SK-N-MC (cell line): ENCODE measurements around the gene GGTLC1.

Experiments used
- DNase-seq: peaks from one replicate; pipeline ENCODE4 v3.0.0-alpha.2; 2011; ENCODE audit warnings: low read depth, low spot score
- H3K27ac ChIP-seq: fragments of 200-600 bp; sonication (generic); 2 replicates; pipeline ENCODE4 v1.5.1; 2016; ENCODE audit warnings: mixed run types
- H3K36me3 ChIP-seq: fragments of 200-600 bp; sonication (generic); 2 replicates; pipeline ENCODE4 v1.6.1; 2017; ENCODE audit warnings: antibody characterized with exemption, low read length, mixed read lengths; ENCODE audit not compliant: insufficient read depth
- H3K4me3 ChIP-seq: fragments of 200-600 bp; sonication (generic); 2 replicates; pipeline ENCODE4 v1.5.1; 2016
- H3K9ac ChIP-seq: fragments of 200-600 bp; sonication (generic); 2 replicates; pipeline ENCODE4 v1.8.0; 2017; ENCODE audit warnings: mixed run types, mixed read lengths; ENCODE audit not compliant: insufficient read length
- H3K9me3 ChIP-seq: fragments of 200-600 bp; sonication (generic); 2 replicates; pipeline ENCODE4 v1.6.1; 2017; ENCODE audit warnings: low read depth, mild to moderate bottlenecking, antibody characterized with exemption, low read length, moderate library complexity, mixed read lengths
- EZH2 ChIP-seq: fragments of 200-600 bp; sonication (generic); IDR thresholded peaks from one replicate; pipeline ENCODE4 v1.6.1; 2017; ENCODE audit warnings: antibody characterized with exemption
- FOXP2 ChIP-seq: optimal IDR thresholded peaks from 2 replicates; pipeline ENCODE3; 2011; ENCODE audit warnings: mild to moderate bottlenecking, moderate library complexity; ENCODE audit not compliant: insufficient read depth; ENCODE audit errors: extremely low read length, control extremely low read depth
- POLR2AphosphoS5 ChIP-seq: IDR thresholded peaks from 2 replicates; pipeline ENCODE4 v1.6.1; 2012; ENCODE audit warnings: mild to moderate bottlenecking, low read depth, low read length, borderline replicate concordance

GGTLC1 gene

DNA sequence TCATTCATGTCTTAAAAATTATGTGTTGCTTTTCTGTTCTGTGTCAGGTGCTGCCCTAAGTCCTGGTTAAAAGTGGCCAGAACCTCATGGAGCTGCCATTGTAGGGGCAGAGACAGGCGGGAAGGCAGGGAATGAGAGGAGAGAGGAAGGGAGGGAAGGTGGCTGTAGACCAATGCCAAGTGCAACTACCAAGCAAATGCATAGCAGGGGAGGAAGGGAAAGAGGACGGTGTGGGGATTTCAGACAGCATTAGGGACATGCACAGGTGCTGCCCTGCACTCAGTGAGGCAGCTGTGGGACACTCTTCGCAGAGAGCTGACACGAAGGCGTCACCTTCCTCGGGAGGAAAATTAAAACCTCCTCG lies 21.0 kb downstream of the GGTLC1 start:
- H3K9ac ChIP-seq, result no peak overlapping the region
- H3K4me3 ChIP-seq, result no peak overlapping the region
- H3K9me3 ChIP-seq, result no peaks in the 10 kb centered on the region; the same call in 1 of the 2 replicates
- TF ChIP-seq EZH2, result no peak
- TF ChIP-seq FOXP2, result no peak
- TF ChIP-seq POLR2AphosphoS5, result no peak
- no peak overlapping the region for H3K27ac ChIP-seq
- H3K36me3 ChIP-seq, result no peaks in the 10 kb centered on the region
- no peak for DNase-seq

DNA sequence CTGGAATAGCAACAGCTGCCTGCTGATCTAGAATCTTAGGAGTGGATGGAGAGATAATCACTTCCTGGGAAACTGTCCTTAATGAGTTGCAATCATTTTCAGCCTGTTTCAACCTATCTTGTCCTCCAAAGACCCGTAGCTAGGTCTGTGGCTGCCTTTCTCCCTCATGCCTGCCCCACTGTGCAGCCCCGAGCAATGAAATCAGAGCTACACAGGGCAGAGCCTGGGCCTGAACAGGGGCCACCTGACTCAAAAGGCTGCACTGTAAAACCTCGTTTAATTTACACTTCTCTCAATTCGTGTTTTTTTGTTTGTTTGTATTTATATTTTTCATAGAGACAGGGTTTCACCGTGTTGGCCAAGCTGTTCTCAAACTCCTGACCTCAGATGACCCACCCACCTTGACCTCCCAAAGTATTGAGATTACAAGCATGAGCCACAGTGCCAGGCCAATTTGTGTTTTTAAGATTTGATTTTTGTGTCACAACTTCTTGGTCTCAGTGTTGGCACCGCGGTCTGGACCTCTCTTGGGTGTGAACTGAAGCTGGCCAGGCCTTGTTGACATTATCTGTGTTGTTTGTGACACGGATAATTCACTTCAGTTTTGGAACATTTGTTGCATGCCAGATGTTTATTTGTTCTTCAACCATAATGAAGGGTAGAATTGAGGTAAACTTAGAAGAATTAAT lies 21.5 kb downstream of the GGTLC1 start:
- TF ChIP-seq POLR2AphosphoS5, result no peak
- no peak for TF ChIP-seq EZH2
- no peak for TF ChIP-seq FOXP2
- no peaks in the 10 kb centered on the region for H3K36me3 ChIP-seq
- DNase-seq, result no peak
- H3K4me3 ChIP-seq, result no peak overlapping the region
- H3K9ac ChIP-seq, result no peak overlapping the region
- no peak overlapping the region for H3K27ac ChIP-seq
- no peaks in the 10 kb centered on the region; the same call in 1 of the 2 replicates for H3K9me3 ChIP-seq

DNA sequence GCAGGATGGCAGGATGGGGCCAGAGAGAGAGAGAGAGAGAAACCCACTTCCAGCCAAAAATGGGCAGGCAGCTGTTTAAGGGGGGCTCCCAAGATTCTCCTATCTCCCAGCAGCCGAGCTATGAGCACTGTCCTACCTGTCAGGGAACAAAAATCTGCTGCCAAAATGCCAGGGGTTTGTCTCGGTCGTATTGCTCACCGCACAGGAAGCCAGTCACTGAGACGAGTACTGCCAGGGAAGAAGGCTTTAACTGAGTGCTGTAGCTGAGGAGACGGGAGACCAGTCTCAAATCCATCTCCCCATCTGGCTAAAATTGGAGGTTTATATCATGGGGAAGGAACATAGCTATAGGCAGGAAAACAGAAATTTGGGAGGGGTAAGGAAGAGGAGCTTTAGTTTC lies 22.3 kb downstream of the GGTLC1 start:
- TF ChIP-seq EZH2 (no peak), POLR2AphosphoS5 (no peak), FOXP2 (no peak)
- Histone ChIP-seq H3K4me3 (no peak overlapping the region), H3K27ac (no peak overlapping the region), H3K36me3 (no peaks in the 10 kb centered on the region), H3K9me3 (no peaks in the 10 kb centered on the region; the same call in 1 of the 2 replicates), H3K9ac (no peak overlapping the region)
- no peak for DNase-seq

DNA sequence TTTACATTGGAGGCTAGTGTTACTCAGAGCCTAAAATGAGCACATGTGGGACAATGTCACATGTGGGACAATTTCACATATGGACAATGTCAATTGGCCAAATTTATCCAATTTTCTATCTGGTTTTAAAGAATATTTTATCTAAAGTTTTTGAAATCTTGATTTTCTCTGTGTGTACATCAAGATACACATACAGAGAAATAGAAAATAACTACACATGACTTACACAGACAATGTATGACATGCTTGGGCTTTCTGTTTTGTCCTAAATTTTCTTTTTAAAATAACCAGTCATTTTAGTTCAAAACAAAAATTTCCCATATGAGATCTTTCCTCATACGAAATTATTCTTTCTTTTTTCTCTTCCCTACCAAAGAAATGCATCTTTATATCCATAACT lies 24.6 kb downstream of the GGTLC1 start:
- no peaks in the 10 kb centered on the region; the same call in 1 of the 2 replicates for H3K9me3 ChIP-seq
- H3K27ac ChIP-seq, result no peak overlapping the region
- H3K4me3 ChIP-seq, result no peak overlapping the region
- no peak for TF ChIP-seq EZH2
- TF ChIP-seq POLR2AphosphoS5, result no peak
- no peak for TF ChIP-seq FOXP2
- DNase-seq, result no peak
- no peak overlapping the region for H3K9ac ChIP-seq
- H3K36me3 ChIP-seq, result no peaks in the 10 kb centered on the region

DNA sequence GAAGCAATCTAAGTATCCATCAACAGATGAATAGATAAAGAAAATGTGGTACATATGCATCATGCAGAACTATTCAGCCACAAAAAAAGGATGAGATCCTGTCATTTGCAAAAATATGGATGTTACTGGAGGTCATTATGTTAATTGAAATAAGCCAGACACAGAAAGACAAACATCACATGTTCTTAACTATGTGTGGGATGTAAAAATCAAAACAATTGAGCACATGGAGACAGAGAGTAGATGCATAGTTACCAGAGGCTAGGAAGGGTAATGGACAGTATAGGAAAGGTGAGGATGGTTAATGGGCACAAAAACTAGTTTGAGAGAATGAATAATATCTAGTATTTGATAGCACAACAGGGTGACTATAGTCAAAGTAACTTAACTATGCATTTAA lies 26.3 kb downstream of the GGTLC1 start:
- Histone ChIP-seq H3K36me3 (no peaks in the 10 kb centered on the region), H3K9me3 (no peaks in the 10 kb centered on the region; the same call in 1 of the 2 replicates), H3K4me3 (no peak overlapping the region), H3K27ac (no peak overlapping the region), H3K9ac (no peak overlapping the region)
- DNase-seq, result no peak
- TF ChIP-seq FOXP2, result no peak
- no peak for TF ChIP-seq EZH2
- no peak for TF ChIP-seq POLR2AphosphoS5

DNA sequence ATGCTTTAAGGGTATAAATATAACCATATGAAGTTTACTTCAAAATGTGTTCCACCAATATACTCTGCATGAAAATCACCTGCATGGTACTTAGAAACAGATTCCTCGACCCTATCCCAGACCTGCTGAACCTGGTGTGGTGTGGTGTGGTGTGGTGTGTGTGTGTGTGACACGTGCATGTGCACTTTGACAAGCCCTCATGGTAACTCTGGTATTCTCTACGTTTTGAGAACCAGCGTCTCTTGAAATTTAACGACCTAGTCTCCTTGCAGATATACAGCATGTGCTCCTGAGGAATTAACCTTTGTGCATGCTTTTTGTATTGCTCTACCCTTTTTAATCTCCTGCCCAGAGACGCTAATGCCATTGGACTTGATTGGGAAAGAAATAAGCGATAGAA lies 29.5 kb downstream of the GGTLC1 start:
- DNase-seq, result no peak
- no peaks in the 10 kb centered on the region for H3K36me3 ChIP-seq
- no peak overlapping the region for H3K27ac ChIP-seq
- no peak overlapping the region for H3K4me3 ChIP-seq
- H3K9me3 ChIP-seq, result no peaks in the 10 kb centered on the region; the same call in 1 of the 2 replicates
- no peak overlapping the region for H3K9ac ChIP-seq
- TF ChIP-seq EZH2 (no peak), POLR2AphosphoS5 (no peak), FOXP2 (no peak)

DNA sequence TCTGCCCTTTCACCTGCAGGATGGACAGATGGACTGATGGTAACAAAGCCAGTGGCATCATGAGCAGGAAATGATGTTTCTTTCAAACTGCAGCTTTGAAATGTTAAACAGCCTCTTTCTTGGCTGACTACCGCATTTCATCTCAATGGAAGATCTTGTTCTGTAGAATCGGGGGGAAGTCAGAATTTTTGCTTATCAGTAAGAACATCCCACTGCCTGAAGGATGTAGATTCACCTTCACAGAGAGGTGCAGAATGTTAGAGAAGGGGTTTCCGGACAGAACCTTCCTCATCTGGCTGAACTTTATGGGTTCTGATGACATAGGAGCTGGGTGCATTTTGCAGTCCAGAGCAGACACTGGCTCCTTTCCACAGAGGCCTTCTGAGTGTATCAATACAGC lies 32.7 kb downstream of the GGTLC1 start:
- DNase-seq, result no peak
- TF ChIP-seq FOXP2, result no peak
- Histone ChIP-seq H3K36me3 (no peaks in the 10 kb centered on the region), H3K4me3 (no peak overlapping the region), H3K9ac (no peak overlapping the region), H3K9me3 (no peaks in the 10 kb centered on the region), H3K27ac (no peak overlapping the region)

DNA sequence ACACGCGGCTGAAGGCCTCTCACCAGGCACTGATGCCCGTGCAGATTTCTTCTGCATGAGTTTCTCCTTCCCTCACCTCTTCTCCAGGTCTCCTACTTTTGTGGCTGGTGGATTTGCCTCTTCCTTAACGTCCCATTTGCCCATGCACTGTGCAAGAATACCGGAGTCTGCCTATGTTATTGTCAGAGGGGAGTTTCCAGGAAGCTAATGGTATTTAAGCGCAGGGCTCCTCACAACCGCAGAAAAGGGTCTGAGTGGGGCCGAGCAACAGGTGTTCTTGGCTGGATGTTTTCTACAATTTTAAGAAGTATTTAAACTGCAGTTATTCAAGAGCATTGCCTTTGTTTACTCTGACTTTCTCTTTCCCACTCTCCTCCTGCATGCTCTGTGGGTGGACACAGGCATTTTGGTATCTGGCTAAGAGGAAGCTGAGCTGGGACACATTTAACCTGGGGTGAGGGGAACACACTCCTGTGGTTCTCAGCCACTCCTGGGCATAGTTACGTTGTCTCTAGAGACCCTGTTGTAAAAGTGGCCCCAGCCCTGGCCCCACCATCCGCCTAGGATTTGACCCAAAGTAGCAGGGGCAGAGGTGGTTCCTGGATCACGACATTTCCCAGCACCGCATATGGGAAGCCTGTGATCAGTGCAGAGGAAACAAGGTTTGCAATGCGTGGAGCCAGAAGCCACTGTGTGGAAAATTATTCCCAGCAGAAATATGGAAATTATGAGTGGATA lies 34.4 kb downstream of the GGTLC1 start:
- no peak overlapping the region for H3K4me3 ChIP-seq
- no peaks in the 10 kb centered on the region for H3K36me3 ChIP-seq
- DNase-seq, result no peak
- no peak overlapping the region for H3K27ac ChIP-seq
- no peak overlapping the region for H3K9ac ChIP-seq
- no peaks in the 10 kb centered on the region for H3K9me3 ChIP-seq
- TF ChIP-seq FOXP2, result no peak
- TF ChIP-seq POLR2AphosphoS5, result no peak
- no peak for TF ChIP-seq EZH2
